HEK293T (cell line): ENCODE measurements around the gene PCIF1.

ENCODE experiments used
- ARNT ChIP-seq: fragments of 450-650 bp; IDR thresholded peaks from 2 replicates; pipeline ENCODE4 v1.6.1; 2017; ENCODE audit warnings: mild to moderate bottlenecking
- BHLHE40 ChIP-seq: fragments of 450-650 bp; IDR thresholded peaks from 2 replicates; pipeline ENCODE4 v1.6.1; 2016; ENCODE audit warnings: mild to moderate bottlenecking, moderate library complexity, borderline replicate concordance
- CTBP1 ChIP-seq: fragments of 450-650 bp; IDR thresholded peaks from 2 replicates; pipeline ENCODE4 v1.6.1; 2016; ENCODE audit warnings: borderline replicate concordance
- ELF4 ChIP-seq: fragments of 450-650 bp; IDR thresholded peaks from 2 replicates; pipeline ENCODE4 v1.6.1; 2017; ENCODE audit warnings: antibody characterized with exemption
- FOXA1 ChIP-seq: fragments of 450-650 bp; IDR thresholded peaks from 2 replicates; pipeline ENCODE4 v1.6.1; 2016; ENCODE audit warnings: mild to moderate bottlenecking
- FOXK2 ChIP-seq: fragments of 450-650 bp; IDR thresholded peaks from 2 replicates; pipeline ENCODE4 v1.6.1; 2016; ENCODE audit warnings: mild to moderate bottlenecking
- FOXM1 ChIP-seq: fragments of 450-650 bp; IDR thresholded peaks from 2 replicates; pipeline ENCODE4 v1.6.1; 2017; ENCODE audit warnings: mild to moderate bottlenecking, borderline replicate concordance
- HDGF ChIP-seq: fragments of 450-650 bp; IDR thresholded peaks from 2 replicates; pipeline ENCODE4 v1.6.1; 2017; ENCODE audit warnings: antibody characterized with exemption, borderline replicate concordance
- LEF1 ChIP-seq: fragments of 450-650 bp; IDR thresholded peaks from 2 replicates; pipeline ENCODE4 v1.6.1; 2017; ENCODE audit warnings: mild to moderate bottlenecking, borderline replicate concordance
- NFRKB ChIP-seq: fragments of 450-650 bp; IDR thresholded peaks from 2 replicates; pipeline ENCODE4 v1.6.1; 2016; ENCODE audit warnings: mild to moderate bottlenecking, moderate library complexity
- SP1 ChIP-seq: fragments of 450-650 bp; IDR thresholded peaks from 2 replicates; pipeline ENCODE4 v1.6.1; 2017
- SUZ12 ChIP-seq: fragments of 450-650 bp; IDR thresholded peaks from 2 replicates; pipeline ENCODE4 v1.6.1; 2016; ENCODE audit warnings: mild to moderate bottlenecking
- TARDBP ChIP-seq: fragments of 450-650 bp; IDR thresholded peaks from 2 replicates; pipeline ENCODE4 v1.6.1; 2016
- ZNF384 ChIP-seq: fragments of 450-650 bp; IDR thresholded peaks from 2 replicates; pipeline ENCODE4 v1.6.1; 2016

GRCh38 chr20:45888681-45889080 lies 45.8 kb upstream of the PCIF1 start:
- no peak for TF ChIP-seq ELF4
- no peak for TF ChIP-seq NFRKB
- TF ChIP-seq FOXM1 = no peak
- TF ChIP-seq ZNF384 = no peak
- no peak for TF ChIP-seq BHLHE40
- TF ChIP-seq HDGF = no peak
- no peak for TF ChIP-seq SUZ12
- TF ChIP-seq FOXA1 = no peak
- no peak for TF ChIP-seq SP1
- TF ChIP-seq ARNT = no peak
- no peak for TF ChIP-seq FOXK2
- TF ChIP-seq LEF1 = no peak
- no peak for TF ChIP-seq TARDBP
- TF ChIP-seq CTBP1 = no peak
